GM18858 (cell line): Measurements from ENCODE around the gene HNF1B.

Experiments used
- ATAC-seq: cut with Tn5 transposase; IDR thresholded peaks from one replicate; pipeline ENCODE4 v1.9.1; 2021; ENCODE audit not compliant: unreplicated experiment

HNF1B gene

GRCh38 chr17:37676115-37676925 lies 68.5 kb downstream of the HNF1B start:
- ATAC-seq: no peak

- no peak for ATAC-seq
Observed at GRCh38 chr17:37674511-37674910, 70.3 kb downstream of the HNF1B start.

GRCh38 chr17:37673386-37673785 lies 71.5 kb downstream of the HNF1B start:
- no peak for ATAC-seq

GRCh38 chr17:37672548-37673078 lies 72.2 kb downstream of the HNF1B start:
- ATAC-seq: no peak

GRCh38 chr17:37671824-37672547 lies 72.9 kb downstream of the HNF1B start:
- no peak for ATAC-seq

GRCh38 chr17:37671028-37671823 lies 73.6 kb downstream of the HNF1B start:
- ATAC-seq: no peak

- no peak for ATAC-seq
Observed at GRCh38 chr17:37667039-37667438, 77.8 kb downstream of the HNF1B start.

GRCh38 chr17:37664214-37664613 lies 80.6 kb downstream of the HNF1B start:
- ATAC-seq: no peak

- no peak for ATAC-seq
Observed at GRCh38 chr17:37662353-37662752, 82.5 kb downstream of the HNF1B start.

GRCh38 chr17:37661400-37662014 lies 83.4 kb downstream of the HNF1B start:
- ATAC-seq: no peak

GRCh38 chr17:37659925-37660324 lies 84.9 kb downstream of the HNF1B start:
- no peak for ATAC-seq

GRCh38 chr17:37657202-37657601 lies 87.7 kb downstream of the HNF1B start:
- ATAC-seq: no peak

- no peak for ATAC-seq
Observed at GRCh38 chr17:37651849-37652248, 93.0 kb downstream of the HNF1B start.

- ATAC-seq: no peak
Observed at GRCh38 chr17:37650419-37651003, 94.3 kb downstream of the HNF1B start.

GRCh38 chr17:37648555-37648954 lies 96.3 kb downstream of the HNF1B start:
- no peak for ATAC-seq

GRCh38 chr17:37647856-37648255 lies 97.0 kb downstream of the HNF1B start:
- no peak for ATAC-seq

- ATAC-seq: no peak
Observed at GRCh38 chr17:37643869-37644268, 101.0 kb downstream of the HNF1B start.

GRCh38 chr17:37643118-37643766 lies 101.6 kb downstream of the HNF1B start, which contains the start of gene DDX52:
DDX52 (minus strand) TSS chr17:37643446; CDS start chr17:37643420, 26 bp downstream.
- ATAC-seq: no peak

- ATAC-seq: no peak
Observed at GRCh38 chr17:37642681-37643080, 102.2 kb downstream of the HNF1B start.

GRCh38 chr17:37640015-37640414 lies 104.8 kb downstream of the HNF1B start:
- ATAC-seq: no peak
